RWPE1 (cell line): ENCODE results near the gene SECISBP2.
A peak's percentile ranks its signal among the peaks of the same experiment; 100 is the strongest.
"Not testable (repeated sequence)": the region's sequence is repeated elsewhere in the genome, so short reads cannot be mapped to it uniquely, and the experiment has no call there.

Experiments used
- CTCF ChIA-PET: fragments of 350-600 bp; sonication (Branson Sonifier 250); formaldehyde crosslinking; extraction: SDS; loops from one replicate; lab custom pipeline; 2021; lab: Yijun Ruan, JAX
- POLR2A ChIA-PET: fragments of 400-600 bp; formaldehyde crosslinking; extraction: SDS; loops from one replicate; lab custom pipeline; 2020; ENCODE audit warnings: antibody characterized with exemption; ENCODE audit not compliant: low non-redundant PET; lab: Yijun Ruan, JAX
- DNase-seq: peaks from one replicate; pipeline ENCODE4 v3.0.0; 2012; ENCODE audit warnings: low spot score
- H3K27ac ChIP-seq: fragments of 450-650 bp; 2 replicates; pipeline ENCODE4 v1.5.1; 2017
- CTCF ChIP-seq: fragments of 450-650 bp; conservative IDR thresholded peaks from 2 replicates; pipeline ENCODE4 v1.5.1; 2017; ENCODE audit warnings: low read depth, mild to moderate bottlenecking

The SECISBP2 gene

DNA sequence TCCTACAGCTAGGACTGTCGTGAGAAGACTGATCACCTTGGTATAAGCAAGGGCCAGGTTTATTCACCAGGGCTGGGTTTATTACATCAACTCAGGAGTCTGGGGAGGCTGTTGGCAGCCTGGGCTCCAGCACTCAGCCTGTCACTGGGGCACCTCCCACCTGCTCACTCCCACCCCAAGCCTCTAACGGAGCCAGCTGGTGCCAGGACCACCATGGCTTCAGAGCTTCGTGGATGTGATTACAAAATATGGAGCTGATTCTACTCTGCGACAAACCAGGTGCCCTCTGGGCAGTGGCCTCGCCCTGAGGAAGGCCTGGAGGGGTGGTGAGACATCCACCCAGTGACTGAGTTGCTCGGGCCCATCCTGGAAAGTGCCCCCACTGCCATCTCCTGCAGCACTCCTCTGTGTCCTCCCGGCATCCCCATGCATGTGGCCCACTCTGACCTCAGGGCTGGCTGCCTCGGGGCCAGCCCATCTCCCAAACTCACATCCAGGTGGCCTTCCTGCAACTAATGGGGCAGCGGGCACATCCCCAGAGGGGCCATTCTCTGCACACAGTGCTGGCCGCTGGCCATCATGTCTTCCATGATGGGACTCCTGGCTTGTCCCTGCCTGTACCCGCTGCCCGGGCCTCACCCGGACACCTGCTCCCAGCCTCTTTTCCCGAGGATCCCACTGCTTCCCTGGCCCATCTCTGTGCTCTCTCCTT is 49.6 kb downstream of the SECISBP2 start:
- POLR2A ChIA-PET = no interaction called here

DNA sequence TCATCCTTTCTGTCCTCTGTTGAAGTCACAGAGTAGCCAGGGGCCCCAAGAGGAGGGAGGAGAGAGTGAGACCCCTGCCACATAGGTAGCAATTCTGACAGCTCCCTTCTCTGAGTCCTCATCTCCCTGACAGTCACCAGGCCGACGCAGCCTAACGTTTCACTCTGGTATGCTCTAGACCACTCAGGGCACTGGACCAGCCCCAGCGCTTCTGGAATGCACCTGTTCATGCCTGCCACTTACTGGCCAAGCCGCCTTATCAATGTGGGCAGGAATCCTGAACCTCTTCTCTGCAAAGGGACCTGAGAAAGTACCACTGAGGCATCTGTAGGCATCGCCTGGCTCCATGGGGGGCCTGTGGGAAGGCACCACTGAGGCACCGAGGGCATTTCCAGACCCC is 50.2 kb downstream of the SECISBP2 start:
- no peak overlapping the region for H3K27ac ChIP-seq
- ChIA-PET POLR2A (no interaction called here), CTCF (interaction anchor here (0.5 kb wide), 1 partner anchor 1666 kb away, joined by 3 read pairs; no protein-coding TSS in a partner anchor)
- no peak for TF ChIP-seq CTCF
- DNase-seq = no peak

More for the DNA sequence above, 49.6 kb downstream of the SECISBP2 start:
- no peak for TF ChIP-seq CTCF
- CTCF ChIA-PET = interaction anchor here (0.5 kb wide), 1 partner anchor 1667 kb away, joined by 3 read pairs; no protein-coding TSS in a partner anchor
- no peak overlapping the region for H3K27ac ChIP-seq
- DNase-seq = no peak

- ChIA-PET CTCF (no interaction called here), POLR2A (interaction anchor here (0.6 kb wide), 1 partner anchor 44 kb away, joined by 3 read pairs; no protein-coding TSS in a partner anchor)
- DNase-seq = no peak
Observed at GRCh38 chr9:89368978-89369377, 50.7 kb downstream of the SECISBP2 start.

DNA sequence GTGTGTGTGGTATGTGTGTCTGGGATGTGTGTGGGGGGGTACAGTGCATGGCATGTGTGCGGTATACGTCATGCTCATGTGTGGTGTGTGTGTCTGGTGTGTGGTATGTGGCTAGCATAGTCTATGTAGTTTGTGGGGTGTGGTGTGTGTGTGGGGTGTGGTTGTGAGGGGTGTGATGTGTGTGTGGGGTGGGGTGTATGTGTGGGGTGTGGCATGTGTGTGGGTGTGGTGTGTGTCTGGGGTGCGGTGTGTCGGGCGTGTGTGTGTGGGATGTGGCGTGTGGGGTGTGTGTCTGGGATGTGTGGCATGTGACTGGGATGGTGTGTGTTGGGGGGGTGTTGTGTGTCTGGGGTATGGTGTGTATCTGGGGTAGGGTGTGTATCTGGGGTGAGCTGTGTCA is 52.3 kb downstream of the SECISBP2 start:
- H3K27ac ChIP-seq = no peak overlapping the region
- ChIA-PET POLR2A (no interaction called here), CTCF (no interaction called here)
- TF ChIP-seq CTCF = no peak
- no peak for DNase-seq

More at GRCh38 chr9:89368978-89369377, 50.7 kb downstream of the SECISBP2 start:
- no peak overlapping the region for H3K27ac ChIP-seq
- no peak for TF ChIP-seq CTCF

GRCh38 chr9:89371791-89372190 is 53.5 kb downstream of the SECISBP2 start:
- H3K27ac ChIP-seq, DNase-seq: not testable (repeated sequence)
- ChIA-PET POLR2A (interaction anchor here (0.5 kb wide), 1 partner anchor 617 kb away, joined by 3 read pairs; no protein-coding TSS in a partner anchor), CTCF (interaction anchor here (0.5 to 1.1 kb wide), 2 partner anchors 177 to 223 kb away, joined by 3 to 4 read pairs; no protein-coding TSS in a partner anchor)

DNA sequence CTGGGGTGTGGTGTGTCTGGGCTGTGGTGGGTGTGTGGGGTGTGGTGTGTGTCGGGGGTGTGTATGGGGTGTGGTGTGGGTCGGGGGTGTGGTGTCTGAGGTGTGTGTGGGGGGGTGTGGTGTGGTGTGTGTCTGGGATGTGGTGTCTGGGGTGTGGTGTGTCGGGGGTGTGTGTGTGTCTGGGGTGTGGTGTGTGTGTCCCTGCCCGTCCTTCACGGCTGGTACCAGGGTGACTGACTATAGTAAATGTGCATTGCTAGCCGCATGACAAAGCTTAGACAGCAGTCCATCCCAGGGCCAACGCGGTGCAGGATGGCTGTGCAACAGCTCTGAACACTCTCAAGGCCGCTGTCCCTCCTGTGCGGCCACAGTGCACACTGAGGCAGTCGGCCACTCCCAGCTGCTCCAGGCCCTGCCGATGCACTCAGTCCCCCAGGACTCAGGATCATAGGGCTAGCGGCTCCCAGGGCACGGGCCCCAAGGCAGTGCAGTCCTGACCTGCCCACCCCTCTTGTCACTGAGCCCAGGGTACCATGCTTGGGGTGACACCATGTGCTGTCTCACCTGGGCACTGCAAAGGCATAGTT is 54.0 kb downstream of the SECISBP2 start:
- no peak for TF ChIP-seq CTCF
- DNase-seq = no peak
- ChIA-PET POLR2A (interaction anchor here (0.5 kb wide), 1 partner anchor 617 kb away, joined by 3 read pairs; no protein-coding TSS in a partner anchor), CTCF (interaction anchor here (0.5 to 1.1 kb wide), 3 partner anchors 176 to 273 kb away, joined by 3 to 4 read pairs (median 3); no protein-coding TSS in a partner anchor)
- H3K27ac ChIP-seq = peak overlapping the region; percentile 39; the same call in 1 of the 2 replicates
